ENCODE data around the gene WDR77. TPM values are rescaled to one million over a fixed set of nuclear protein-coding genes. Genes with fewer than 3 reads are reported as not detected.

WDR77 gene
- total and polyA plus RNA-seq, 9 donors, result 12.7 to 68.4 (median 21.7) TPM

DNA sequence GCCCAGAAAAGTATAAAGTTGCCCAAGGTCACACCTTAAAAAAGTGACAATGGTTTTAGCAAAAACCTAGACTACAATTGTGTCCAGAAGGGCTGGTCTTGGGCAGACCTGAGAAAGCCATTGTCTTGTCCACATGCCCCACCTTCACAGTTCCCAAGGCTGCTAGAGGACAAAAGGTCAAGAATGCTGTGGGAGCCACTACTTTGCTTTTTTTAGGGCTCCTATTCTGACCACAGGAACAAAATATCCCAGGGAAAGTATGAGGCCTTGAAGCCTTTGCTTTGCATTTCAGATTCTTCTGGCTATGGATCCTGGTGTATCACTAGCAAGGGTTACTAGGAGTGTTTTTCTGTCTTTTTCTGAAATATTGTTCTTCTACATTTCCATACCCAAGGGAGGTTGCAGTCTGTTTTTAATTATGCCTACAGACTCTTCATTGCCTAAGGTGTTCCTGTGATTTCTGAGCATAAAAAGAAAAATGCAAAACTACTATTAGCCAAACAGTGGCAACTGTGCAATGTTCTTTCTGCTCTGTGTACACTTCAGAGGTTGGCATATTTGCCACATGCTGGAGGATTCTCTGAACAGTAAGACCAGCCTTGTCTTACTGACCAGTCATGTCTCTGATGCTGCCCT lies 35.5 kb upstream of the WDR77 start:
- no peak overlapping the region for H3K27ac ChIP-seq
- TF ChIP-seq, protein P1, sequence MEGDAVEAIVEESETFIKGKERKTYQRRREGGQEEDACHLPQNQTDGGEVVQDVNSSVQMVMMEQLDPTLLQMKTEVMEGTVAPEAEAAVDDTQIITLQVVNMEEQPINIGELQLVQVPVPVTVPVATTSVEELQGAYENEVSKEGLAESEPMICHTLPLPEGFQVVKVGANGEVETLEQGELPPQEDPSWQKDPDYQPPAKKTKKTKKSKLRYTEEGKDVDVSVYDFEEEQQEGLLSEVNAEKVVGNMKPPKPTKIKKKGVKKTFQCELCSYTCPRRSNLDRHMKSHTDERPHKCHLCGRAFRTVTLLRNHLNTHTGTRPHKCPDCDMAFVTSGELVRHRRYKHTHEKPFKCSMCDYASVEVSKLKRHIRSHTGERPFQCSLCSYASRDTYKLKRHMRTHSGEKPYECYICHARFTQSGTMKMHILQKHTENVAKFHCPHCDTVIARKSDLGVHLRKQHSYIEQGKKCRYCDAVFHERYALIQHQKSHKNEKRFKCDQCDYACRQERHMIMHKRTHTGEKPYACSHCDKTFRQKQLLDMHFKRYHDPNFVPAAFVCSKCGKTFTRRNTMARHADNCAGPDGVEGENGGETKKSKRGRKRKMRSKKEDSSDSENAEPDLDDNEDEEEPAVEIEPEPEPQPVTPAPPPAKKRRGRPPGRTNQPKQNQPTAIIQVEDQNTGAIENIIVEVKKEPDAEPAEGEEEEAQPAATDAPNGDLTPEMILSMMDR (IDR thresholded peaks at IDR 0.05), result no peak
- no peak for DNase-seq
- H3K4me3 ChIP-seq, result no peak overlapping the region
- H3K4me1 ChIP-seq (ENCODE audit: insufficient read depth), result no peaks in the 10 kb centered on the region
- H3K36me3 ChIP-seq, result no peaks in the 10 kb centered on the region
- intact Hi-C loops (cut with DNase I), result loop anchor here in 2 of 4 donors (5.0 kb wide), 1 partner anchor 283 kb away; no protein-coding TSS in a partner anchor
- H3K27me3 ChIP-seq, result no peaks in the 10 kb centered on the region
- H3K9me3 ChIP-seq, result no peaks in the 10 kb centered on the region

GRCh38 chr1:111483876-111484275 lies 34.8 kb upstream of the WDR77 start:
- H3K27me3 ChIP-seq, result no peaks in the 10 kb centered on the region
- H3K36me3 ChIP-seq, result no peaks in the 10 kb centered on the region
- intact Hi-C loops (cut with DNase I), result loop anchor here in 2 of 4 donors (5.0 kb wide), 1 partner anchor 283 kb away; no protein-coding TSS in a partner anchor
- TF ChIP-seq, protein P1 (IDR thresholded peaks at IDR 0.05), result no peak
- TF ChIP-seq POLR2A (IDR thresholded peaks at IDR 0.05), result no peak
- TF ChIP-seq EP300 (IDR thresholded peaks at IDR 0.05), result no peak
- H3K4me3 ChIP-seq, result no peak overlapping the region
- WGBS, 3 donors, result 83 to 94% (median 88%) methylated on average over 2 of the region's 2 CpGs
- H3K4me1 ChIP-seq (ENCODE audit: insufficient read depth), result no peaks in the 10 kb centered on the region
- no peak for DNase-seq
- no peaks in the 10 kb centered on the region for H3K9me3 ChIP-seq
- no peak overlapping the region for H3K27ac ChIP-seq

DNA sequence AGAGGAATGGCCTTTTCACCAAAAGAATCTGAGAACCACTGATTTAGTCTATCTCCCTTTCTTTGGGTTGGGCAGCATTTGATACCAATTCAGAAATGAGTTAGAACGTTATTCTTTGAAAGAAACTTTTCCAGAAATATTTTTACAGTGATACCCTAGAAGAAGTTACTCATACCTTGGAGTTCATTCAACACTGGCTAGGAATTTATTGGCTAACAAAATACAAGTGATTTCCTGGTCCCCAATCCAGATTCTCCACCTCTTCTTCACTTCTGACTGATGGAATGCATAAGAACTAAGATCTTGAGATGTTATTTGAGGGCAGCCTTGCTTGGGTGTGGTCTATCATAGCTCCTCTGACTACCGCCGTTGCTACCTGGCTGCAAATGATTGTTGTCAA lies 34.1 kb upstream of the WDR77 start:
- no peaks in the 10 kb centered on the region for H3K4me1 ChIP-seq (ENCODE audit: insufficient read depth)
- H3K9me3 ChIP-seq, result no peaks in the 10 kb centered on the region
- WGBS, 3 donors, result 46 to 68% (median 65%) methylated on average over 3 of the region's 3 CpGs
- no peak overlapping the region for H3K4me3 ChIP-seq
- H3K27me3 ChIP-seq, result no peaks in the 10 kb centered on the region
- intact Hi-C loops (cut with DNase I), result loop anchor here in 2 of 4 donors (5.0 kb wide), 1 partner anchor 284 kb away; no protein-coding TSS in a partner anchor
- no peaks in the 10 kb centered on the region for H3K36me3 ChIP-seq
- no peak for DNase-seq
- H3K27ac ChIP-seq, result no peak overlapping the region
- TF ChIP-seq, protein P1 (IDR thresholded peaks at IDR 0.05), result no peak
- TF ChIP-seq POLR2A (IDR thresholded peaks at IDR 0.05) (no peak), EP300 (IDR thresholded peaks at IDR 0.05) (no peak)

DNA sequence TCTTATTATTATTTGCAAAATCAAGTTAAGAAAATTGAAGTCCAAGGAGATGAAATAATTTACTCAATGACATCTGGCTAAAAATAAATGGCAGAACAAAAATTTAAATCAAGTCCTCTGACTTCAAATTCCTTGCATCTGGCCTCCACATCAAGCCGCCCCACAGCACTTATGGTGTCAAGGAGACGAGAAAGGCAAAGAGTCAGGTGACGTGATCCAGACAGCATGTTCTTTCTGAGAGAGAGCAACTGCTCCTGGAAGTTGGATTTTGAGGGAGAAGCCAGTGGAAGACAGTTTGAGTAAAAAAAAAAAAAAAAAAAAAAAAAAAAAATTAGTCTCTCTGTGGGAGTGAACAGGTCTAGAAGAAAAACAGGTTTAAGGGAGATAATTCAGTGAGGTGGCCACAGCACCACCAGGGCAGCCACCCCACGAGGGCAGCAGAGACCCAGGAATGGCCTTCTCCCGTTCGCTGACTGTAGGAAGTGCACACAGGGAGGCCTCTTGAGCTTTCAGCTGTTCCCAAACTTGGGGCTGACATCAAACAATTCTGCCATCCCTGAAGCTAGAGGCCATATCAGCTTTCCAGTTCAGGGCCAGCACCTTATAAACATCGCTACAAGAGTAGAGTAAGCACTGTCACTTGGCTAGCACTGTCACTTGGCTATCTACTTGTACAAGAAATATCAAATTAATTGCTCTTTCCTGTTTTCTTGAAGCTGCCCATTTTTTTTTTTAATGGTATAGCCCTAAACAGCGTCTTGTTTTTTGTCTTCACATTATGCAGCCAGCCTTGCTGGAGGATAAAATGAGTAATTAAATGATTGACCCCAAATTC lies 32.5 kb upstream of the WDR77 start:
- TF ChIP-seq, protein P1 (IDR thresholded peaks at IDR 0.05), result peak; percentile 52 to 64 (median 56)
- no peak for TF ChIP-seq EP300 (IDR thresholded peaks at IDR 0.05)
- H3K27me3 ChIP-seq, result no peaks in the 10 kb centered on the region
- no peaks in the 10 kb centered on the region for H3K36me3 ChIP-seq
- 18 to 27% (median 23%) methylated on average over 8 of the region's 8 CpGs for WGBS, 3 donors
- peak overlapping the region in 1 of 2 donors; percentile 17 for H3K27ac ChIP-seq
- peak; percentile 74 to 86 (median 79) for DNase-seq
- intact Hi-C loops (cut with DNase I), result loop anchor here in 2 of 4 donors (5.0 kb wide), 1 partner anchor 286 kb away; no protein-coding TSS in a partner anchor
- peaks cover 1% of the 10 kb centered on the region for H3K4me1 ChIP-seq (ENCODE audit: insufficient read depth)
- H3K4me3 ChIP-seq, result no peak overlapping the region
- no peaks in the 10 kb centered on the region for H3K9me3 ChIP-seq
